HG03565 (cell line): ENCODE results near the gene EEF1AKMT3.
"Not testable (repeated sequence)": the region's sequence is repeated elsewhere in the genome, so short reads cannot be mapped to it uniquely, and the experiment has no call there.

Experiments used
- ATAC-seq: cut with Tn5 transposase; IDR thresholded peaks from one replicate; pipeline ENCODE4 v1.9.1; 2021; ENCODE audit warnings: mild to moderate bottlenecking, moderate library complexity; ENCODE audit not compliant: unreplicated experiment

EEF1AKMT3 gene

DNA sequence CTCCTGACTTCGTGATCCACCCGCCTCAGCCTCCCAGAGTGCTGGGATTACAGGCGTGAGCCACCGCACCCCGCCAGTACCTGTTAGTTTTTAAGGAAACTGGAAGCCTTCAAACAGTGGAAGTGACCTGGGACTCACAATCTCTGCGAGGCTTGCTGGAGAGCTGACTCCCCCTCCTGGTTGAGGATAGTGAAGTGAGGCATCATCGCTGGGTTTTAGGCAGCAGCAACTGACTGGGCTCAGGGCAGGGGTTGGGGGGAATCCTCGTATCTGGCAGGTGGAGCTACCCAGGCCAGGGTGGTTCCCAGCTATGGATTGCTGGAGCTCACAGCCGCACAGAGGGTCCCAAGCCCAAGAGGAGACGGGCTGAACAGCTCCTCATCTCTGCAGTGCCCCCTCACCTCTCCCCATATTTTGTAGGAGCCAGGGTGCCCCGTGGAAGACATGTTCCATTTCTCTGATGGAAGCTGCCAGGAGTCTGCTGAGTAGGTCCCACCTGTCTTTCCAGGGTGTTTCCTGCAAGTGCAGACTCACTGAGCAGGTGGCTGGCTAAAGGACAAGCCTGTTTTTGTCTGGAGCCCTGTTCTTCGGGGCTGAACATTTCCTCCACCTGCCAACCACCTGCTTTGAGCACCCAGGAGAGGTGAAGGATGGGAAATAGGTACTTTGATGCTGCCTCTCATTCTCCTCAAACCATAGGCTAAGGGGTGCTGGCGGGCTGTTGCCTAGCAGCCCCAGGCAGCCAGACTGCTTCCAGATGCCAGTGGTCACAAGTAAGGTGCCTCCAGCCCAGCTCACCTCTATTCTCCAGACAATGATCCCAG lies 43.0 kb downstream of the EEF1AKMT3 start:
- ATAC-seq, result no peak

- no peak for ATAC-seq
These were observed 43.8 kb downstream of the EEF1AKMT3 start for GRCh38 chr12:57816001-57816854.

GRCh38 chr12:57816855-57817151 lies 44.4 kb downstream of the EEF1AKMT3 start:
- ATAC-seq, result no peak

GRCh38 chr12:57817261-57817989 lies 45.0 kb downstream of the EEF1AKMT3 start:
- ATAC-seq, result no peak

- ATAC-seq, result not testable (repeated sequence)
These were observed 45.5 kb downstream of the EEF1AKMT3 start for GRCh38 chr12:57817990-57818331.

DNA sequence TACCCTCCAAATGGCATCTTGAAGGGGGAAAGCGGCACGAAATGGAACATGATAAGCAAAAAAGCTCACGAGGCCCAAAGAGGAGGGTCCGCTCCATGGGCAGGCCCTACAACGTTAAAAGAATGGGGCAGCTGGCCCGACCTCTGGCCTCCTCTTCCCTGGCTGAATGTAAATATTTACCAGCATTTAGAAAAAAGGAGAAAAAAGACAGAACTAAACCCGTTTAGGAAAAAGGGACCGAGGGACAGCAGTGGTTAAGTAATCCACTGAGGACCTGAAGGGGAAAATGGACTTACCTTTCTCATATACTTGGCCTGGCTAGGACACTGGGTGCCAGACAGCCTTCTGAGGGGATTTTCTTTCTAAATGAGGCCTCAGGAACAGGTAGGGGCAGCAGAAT lies 47.7 kb downstream of the EEF1AKMT3 start:
- ATAC-seq, result not testable (repeated sequence)

GRCh38 chr12:57821015-57821414 lies 48.6 kb downstream of the EEF1AKMT3 start:
- ATAC-seq, result not testable (repeated sequence)

DNA sequence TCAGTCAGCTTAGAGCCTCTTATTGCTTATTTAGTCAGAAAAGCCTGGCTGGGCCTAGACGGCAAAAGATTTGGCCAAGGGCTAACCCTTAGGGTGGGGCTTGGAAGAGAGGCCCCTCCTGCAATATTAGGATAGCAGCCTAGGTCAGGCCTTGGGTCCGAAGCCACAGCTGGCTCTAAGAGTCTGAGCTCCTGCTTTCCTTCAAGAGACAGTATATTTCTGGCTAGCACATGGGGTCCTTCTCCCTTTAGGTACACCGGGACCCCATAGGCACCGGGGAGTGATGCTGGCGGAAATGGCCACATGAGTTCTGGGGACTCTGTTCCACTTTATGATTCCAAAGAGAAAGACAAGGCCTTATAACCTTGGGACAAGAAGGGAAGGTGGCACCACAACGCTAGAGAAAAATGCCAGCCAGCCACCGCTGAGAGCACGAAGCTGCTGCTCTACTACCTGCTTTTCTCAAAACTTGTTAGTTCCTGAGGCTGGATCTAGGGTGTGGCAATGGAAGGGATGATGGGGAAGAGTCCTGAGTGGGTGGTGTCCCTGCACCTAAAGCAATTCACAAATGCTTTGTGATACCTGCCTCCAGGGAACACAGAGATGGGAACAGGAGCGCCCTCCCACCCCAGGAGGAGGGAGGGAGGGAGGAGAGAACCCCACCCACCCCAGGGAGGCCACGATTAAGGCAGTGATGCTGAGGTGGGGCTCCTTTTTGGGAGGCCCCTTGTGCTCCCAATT lies 49.2 kb downstream of the EEF1AKMT3 start:
- ATAC-seq, result no peak

DNA sequence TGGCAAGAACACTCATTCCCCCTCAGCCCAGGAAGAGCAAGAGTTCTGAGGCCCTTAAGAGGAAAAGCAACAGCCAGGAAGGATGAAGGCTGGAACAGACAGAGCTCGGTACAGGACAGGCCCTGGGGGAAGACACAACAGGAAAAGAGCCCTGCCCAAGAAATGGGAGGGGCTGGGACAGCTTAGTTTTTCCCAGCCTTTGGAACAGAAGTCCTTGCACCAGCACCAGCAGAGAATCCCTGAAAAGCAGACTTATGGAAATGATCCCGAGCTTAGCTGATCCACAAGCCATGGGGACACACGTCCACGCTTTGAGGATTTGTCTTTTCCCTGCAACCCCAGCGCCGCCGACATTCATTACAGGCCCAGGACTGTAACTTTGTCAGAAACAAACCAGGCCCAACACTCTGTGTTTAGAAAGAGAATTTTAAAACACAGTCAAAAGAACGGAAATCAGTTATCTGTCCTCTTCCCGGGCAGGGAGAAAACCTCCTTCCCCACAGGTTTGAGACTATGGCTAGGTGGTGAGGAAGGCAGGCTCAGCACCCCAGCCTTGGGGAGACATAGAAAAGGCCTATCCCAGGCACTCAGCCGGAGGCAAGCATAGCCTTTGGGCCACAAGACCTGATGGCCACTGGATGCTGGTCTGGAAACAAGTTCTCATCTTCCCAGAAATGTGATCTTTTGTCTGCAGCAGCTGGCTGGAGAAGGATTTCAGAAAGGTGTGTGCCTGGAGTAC lies 50.1 kb downstream of the EEF1AKMT3 start:
- no peak for ATAC-seq

DNA sequence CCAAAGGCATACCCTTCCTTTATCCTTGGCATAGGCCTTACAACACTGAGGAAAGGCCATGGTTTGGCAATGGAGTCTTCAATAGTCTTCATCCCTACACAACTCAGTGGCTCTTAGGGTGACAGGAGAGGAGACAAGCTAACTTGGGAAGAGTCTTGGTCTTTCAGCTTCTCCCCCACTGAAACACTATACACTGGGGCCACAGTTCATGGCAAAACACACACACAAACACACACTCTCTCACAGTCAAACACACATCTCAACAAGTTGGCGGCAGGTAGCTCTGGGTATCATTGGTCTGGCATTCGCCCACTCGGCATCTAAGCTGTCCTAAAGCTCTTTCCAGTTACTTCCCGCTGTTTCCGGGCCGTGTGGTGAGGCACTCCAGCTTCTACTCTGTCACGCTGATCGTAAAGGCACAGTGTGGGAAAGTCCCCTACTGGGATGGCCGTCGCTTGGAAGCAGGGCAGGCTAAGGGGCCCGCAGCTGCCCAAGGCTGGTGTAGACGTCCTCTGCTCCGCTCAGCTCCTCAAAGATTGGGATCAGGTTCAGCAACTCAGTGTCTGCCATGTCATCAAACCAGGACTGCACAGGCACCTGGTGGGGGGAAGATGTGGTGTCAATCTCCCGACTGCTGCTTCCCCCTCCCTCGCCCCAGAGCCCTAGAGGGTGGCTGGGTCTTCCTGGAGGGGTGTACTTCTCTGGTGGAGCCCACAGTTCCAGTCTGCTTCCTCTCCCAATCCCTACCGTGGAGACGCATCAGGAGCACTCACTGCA lies 50.9 kb downstream of the EEF1AKMT3 start:
- ATAC-seq, result no peak

- no peak for ATAC-seq
These were observed 51.7 kb downstream of the EEF1AKMT3 start for GRCh38 chr12:57823908-57824640.

GRCh38 chr12:57825451-57825850 lies 53.0 kb downstream of the EEF1AKMT3 start:
- ATAC-seq, result no peak

GRCh38 chr12:57826400-57826799 lies 54.0 kb downstream of the EEF1AKMT3 start:
- no peak for ATAC-seq

DNA sequence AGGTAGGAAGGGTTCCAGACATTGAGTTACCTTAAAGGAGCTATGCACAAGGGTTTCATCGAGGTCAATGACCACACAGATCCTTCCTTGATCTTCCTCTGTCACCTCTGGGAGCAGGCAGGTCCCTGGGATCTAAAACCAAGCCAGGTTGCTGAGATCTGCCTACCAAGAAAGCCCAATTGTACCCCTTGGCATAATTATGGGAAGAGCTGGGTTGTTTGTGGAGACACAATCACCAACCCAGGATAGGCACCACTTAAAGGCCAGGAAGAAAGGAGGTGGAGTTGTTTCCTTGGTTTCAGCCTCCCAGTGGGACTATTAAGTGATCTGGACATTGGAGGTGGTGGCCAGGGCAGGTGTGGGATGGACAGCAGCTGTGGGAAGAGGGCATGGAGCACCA lies 54.6 kb downstream of the EEF1AKMT3 start:
- no peak for ATAC-seq

DNA sequence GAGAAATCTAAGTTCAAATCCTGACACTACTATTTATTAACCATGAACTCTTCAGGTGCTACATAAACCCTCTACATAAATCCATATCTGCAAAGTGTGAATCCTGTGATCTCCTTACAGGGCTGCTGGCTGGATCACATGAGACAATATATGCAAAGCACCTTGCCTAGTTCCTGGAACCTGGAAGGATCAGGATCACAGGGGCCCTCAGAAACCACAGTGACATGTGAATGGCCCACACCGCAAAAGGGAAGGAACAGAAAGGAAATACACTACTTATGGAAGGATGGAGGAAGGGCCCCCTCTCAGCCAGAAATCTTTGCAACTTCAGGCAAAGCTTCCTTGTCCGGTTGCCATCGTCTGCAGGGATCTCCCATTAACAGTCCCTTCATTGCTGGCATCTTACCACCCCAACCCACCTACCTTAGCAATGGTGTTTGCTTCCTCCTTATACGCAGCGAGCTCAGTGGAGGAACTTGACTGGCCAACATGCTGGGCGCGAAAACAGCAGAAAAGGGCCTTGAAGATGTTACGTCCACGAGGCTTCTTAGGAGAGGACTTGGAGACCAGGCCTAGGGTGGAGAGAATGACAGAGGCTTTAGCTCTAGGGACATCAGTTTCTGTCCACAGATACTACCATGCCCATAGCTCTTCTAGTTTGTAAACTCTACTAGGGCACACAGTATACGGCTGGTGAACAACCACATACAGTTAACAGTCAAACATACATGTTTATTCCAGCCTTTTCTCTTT lies 56.8 kb downstream of the EEF1AKMT3 start:
- ATAC-seq, result no peak

DNA sequence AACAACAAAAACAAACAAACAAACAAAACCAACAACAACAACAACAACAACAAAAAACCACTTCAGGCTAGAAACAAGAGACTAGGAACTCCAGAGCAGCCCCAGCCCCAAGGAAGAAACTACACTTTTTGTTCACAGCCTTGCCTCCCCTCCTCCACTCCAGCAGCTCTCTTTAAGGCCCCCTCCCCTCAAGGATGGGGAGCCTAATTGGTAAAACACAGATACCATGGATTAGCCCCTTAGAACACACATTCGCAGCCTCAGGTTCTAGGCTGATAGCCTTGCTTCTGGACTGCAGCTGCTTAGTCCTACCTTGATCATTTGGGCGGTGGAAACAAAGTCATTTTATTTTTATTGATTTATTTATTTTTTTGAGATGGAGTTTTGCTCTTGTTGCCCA lies 58.0 kb downstream of the EEF1AKMT3 start:
- no peak for ATAC-seq
